8988T (cell line): ENCODE results near the gene SCEL.

Experiments used
- DNase-seq: peaks from one replicate; pipeline ENCODE4 v3.0.0; 2011

The SCEL gene

GRCh38 chr13:77521595-77522367 lies 13.7 kb upstream of the SCEL start:
- DNase-seq: peak; percentile 9

- DNase-seq: no peak
Observed at GRCh38 chr13:77522444-77522843, 13.1 kb upstream of the SCEL start.

GRCh38 chr13:77523386-77523785 lies 12.1 kb upstream of the SCEL start:
- DNase-seq: no peak

- no peak for DNase-seq
Observed at GRCh38 chr13:77523834-77524728, 11.4 kb upstream of the SCEL start.

- no peak for DNase-seq
Observed at GRCh38 chr13:77528414-77528813, 7.1 kb upstream of the SCEL start.

GRCh38 chr13:77528834-77529500 lies 6.5 kb upstream of the SCEL start:
- no peak for DNase-seq

GRCh38 chr13:77529501-77529840 lies 6.0 kb upstream of the SCEL start:
- no peak for DNase-seq

GRCh38 chr13:77530875-77531274 lies 4.6 kb upstream of the SCEL start:
- DNase-seq: no peak

GRCh38 chr13:77532983-77533382 lies 2.5 kb upstream of the SCEL start:
- no peak for DNase-seq

- no peak for DNase-seq
Observed at GRCh38 chr13:77533875-77534788, 1.4 kb upstream of the SCEL start.

GRCh38 chr13:77536358-77536757 lies 852 bp downstream of the SCEL start:
- DNase-seq: no peak

GRCh38 chr13:77537289-77537919 lies 1.9 kb downstream of the SCEL start:
- DNase-seq: no peak

GRCh38 chr13:77543711-77544110 lies 8.2 kb downstream of the SCEL start:
- DNase-seq: no peak

GRCh38 chr13:77544355-77544754 lies 8.8 kb downstream of the SCEL start:
- DNase-seq: no peak

GRCh38 chr13:77544758-77545338 lies 9.3 kb downstream of the SCEL start:
- DNase-seq: no peak

- DNase-seq: no peak
Observed at GRCh38 chr13:77545626-77546412, 10.3 kb downstream of the SCEL start.

GRCh38 chr13:77548095-77548494 lies 12.6 kb downstream of the SCEL start:
- DNase-seq: no peak

- no peak for DNase-seq
Observed at GRCh38 chr13:77548594-77548993, 13.1 kb downstream of the SCEL start.

- no peak for DNase-seq
Observed at GRCh38 chr13:77554069-77554468, 18.6 kb downstream of the SCEL start.

GRCh38 chr13:77555246-77555645 lies 19.7 kb downstream of the SCEL start:
- DNase-seq: no peak

- no peak for DNase-seq
Observed at GRCh38 chr13:77558016-77558415, 22.5 kb downstream of the SCEL start.
